Left ventricle myocardium inferior (tissue), 1 donor: ENCODE results near the gene INTS11. TPM values are rescaled to one million over a fixed set of nuclear protein-coding genes. Genes with fewer than 3 reads are reported as not detected.

ENCODE experiments used
- DNase-seq: peaks from one replicate; pipeline ENCODE4 v3.0.0-alpha.2; 2020
- H3K27ac ChIP-seq: fragments of 200-600 bp; replicated peaks from 2 replicates; pipeline ENCODE4 v1.8.0; 2021
- H3K27me3 ChIP-seq: fragments of 200-600 bp; 2 replicates; pipeline ENCODE4 v1.8.0; 2021; ENCODE audit warnings: low read depth
- H3K36me3 ChIP-seq: fragments of 200-600 bp; 2 replicates; pipeline ENCODE4 v1.8.0; 2021
- H3K4me1 ChIP-seq: fragments of 200-600 bp; 2 replicates; pipeline ENCODE4 v1.8.0; 2021
- H3K4me3 ChIP-seq: fragments of 200-600 bp; 2 replicates; pipeline ENCODE4 v1.8.0; 2021; ENCODE audit warnings: mild to moderate bottlenecking, moderate library complexity
- H3K9me3 ChIP-seq: fragments of 200-600 bp; replicated peaks from 2 replicates; pipeline ENCODE4 v1.8.0; 2021
- intact Hi-C: fragments of 100-400 bp; cut with micrococcal nuclease; formaldehyde crosslinking; loops from one replicate; pipeline ENCODE4 v1.11.0; 2022
- total RNA-seq: library from RNA; stranded (reverse); fragmentation: NEBNext Ultra II Directional; extraction: Animal tissue kit (Norgen Biotek cat#: 25700); gene quantifications from one replicate; pipeline ENCODE4 v1.2.1, GENCODE V29; 2021
- TF ChIP-seq, protein P1 (sequence below): fragments of 200-600 bp; IDR thresholded peaks from 2 replicates; pipeline ENCODE4 v1.8.0; 2021; ENCODE audit warnings: antibody characterized with exemption, mild to moderate bottlenecking, borderline replicate concordance
- donor health status: DM: no; HTN: yes; CAD: no; lungs with severe emphysema.

Gene INTS11
- total RNA-seq, 1 donor from 2014 or later, result 70.1 TPM

DNA sequence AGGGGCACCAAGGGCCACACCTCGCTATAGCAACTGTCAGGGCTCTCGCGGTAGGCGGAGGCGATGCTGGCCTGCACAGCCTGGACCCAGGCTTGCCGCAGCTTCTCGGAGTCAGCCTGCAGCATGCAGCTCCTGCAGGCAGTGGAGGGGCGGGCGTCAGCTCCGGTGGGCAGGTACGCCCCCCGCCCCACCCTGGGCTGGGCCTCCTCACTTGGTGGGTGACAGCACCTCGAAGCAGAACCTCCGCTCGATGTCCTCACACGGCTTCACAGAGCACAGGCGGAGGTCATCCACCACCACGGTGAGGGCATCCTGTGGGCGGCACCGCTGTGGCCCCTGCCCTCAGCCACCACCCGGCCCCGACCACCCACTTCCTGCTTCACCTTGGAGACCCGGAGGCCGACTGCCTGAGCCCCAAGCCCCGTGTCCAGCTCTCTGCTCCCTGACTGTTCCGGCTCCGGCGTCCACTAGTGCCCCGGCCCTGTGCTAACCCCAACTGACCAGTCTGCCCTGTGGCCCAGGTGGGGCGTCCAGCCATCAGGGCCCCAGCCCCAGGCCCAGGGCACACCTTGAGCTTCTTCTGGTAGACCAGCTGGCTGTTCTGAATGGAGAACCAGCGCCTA lies 26.5 kb downstream of the INTS11 start:
- intact Hi-C loops, result no loop called here
- TF ChIP-seq, protein P1, sequence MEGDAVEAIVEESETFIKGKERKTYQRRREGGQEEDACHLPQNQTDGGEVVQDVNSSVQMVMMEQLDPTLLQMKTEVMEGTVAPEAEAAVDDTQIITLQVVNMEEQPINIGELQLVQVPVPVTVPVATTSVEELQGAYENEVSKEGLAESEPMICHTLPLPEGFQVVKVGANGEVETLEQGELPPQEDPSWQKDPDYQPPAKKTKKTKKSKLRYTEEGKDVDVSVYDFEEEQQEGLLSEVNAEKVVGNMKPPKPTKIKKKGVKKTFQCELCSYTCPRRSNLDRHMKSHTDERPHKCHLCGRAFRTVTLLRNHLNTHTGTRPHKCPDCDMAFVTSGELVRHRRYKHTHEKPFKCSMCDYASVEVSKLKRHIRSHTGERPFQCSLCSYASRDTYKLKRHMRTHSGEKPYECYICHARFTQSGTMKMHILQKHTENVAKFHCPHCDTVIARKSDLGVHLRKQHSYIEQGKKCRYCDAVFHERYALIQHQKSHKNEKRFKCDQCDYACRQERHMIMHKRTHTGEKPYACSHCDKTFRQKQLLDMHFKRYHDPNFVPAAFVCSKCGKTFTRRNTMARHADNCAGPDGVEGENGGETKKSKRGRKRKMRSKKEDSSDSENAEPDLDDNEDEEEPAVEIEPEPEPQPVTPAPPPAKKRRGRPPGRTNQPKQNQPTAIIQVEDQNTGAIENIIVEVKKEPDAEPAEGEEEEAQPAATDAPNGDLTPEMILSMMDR, result no peak
- no peaks in the 10 kb centered on the region for H3K27me3 ChIP-seq
- no peak overlapping the region for H3K27ac ChIP-seq
- H3K4me1 ChIP-seq, result peaks cover 5% of the 10 kb centered on the region
- peaks cover 41% of the 10 kb centered on the region for H3K36me3 ChIP-seq
- H3K4me3 ChIP-seq, result no peak overlapping the region
- no peak for DNase-seq
- H3K9me3 ChIP-seq, result no peaks in the 10 kb centered on the region

DNA sequence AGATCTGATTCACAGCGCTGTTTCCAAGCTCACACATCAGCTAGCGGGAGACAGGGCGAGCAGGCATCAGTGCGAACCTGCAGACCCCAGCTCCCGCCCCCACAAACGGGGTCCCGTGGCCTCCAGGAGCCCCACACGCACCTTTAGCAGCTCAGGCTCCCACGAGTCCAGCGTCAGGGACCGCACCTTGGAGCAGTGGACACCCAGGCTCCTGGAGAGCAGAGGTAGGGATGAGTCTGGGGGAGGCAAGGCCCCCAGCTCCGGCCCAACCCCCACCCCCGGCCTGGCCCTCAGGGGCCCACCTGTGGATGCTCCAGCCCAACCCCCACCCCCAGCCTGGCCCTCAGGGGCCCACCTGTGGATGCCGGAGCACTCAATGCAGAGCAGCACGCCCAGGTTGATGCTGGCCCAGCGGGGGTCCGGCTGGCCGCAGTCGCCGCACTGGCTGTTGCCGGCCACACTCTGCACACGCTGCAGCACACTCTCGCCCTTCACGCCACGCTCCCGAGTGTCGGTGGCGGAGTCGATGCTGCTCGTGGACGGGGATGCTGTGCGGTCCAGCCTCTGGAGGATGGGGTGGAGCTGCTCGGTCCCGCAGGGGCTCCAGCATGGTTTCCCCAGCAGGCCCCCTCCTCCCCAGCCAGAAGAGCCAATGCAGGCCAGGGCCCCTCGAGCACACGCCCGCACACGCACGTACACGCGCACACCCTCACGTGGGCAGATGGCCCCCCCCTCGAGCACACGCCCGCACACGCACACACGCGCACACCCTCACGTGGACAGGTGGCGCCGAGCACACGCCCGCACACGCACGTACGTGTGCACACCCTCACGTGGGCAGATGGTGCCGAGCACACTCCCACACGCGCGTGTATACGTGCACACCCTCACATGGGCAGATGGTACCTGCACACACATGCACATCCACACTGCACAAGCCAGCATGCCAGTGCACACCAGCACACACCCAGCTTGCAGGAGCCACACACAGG lies 28.1 kb downstream of the INTS11 start:
- Histone ChIP-seq H3K9me3 (no peaks in the 10 kb centered on the region), H3K36me3 (peaks cover 42% of the 10 kb centered on the region), H3K4me1 (peaks cover 11% of the 10 kb centered on the region), H3K27ac (no peak overlapping the region), H3K27me3 (no peaks in the 10 kb centered on the region), H3K4me3 (no peak overlapping the region)
- intact Hi-C loops, result no loop called here
- TF ChIP-seq, protein P1, result no peak
- DNase-seq, result no peak

DNA sequence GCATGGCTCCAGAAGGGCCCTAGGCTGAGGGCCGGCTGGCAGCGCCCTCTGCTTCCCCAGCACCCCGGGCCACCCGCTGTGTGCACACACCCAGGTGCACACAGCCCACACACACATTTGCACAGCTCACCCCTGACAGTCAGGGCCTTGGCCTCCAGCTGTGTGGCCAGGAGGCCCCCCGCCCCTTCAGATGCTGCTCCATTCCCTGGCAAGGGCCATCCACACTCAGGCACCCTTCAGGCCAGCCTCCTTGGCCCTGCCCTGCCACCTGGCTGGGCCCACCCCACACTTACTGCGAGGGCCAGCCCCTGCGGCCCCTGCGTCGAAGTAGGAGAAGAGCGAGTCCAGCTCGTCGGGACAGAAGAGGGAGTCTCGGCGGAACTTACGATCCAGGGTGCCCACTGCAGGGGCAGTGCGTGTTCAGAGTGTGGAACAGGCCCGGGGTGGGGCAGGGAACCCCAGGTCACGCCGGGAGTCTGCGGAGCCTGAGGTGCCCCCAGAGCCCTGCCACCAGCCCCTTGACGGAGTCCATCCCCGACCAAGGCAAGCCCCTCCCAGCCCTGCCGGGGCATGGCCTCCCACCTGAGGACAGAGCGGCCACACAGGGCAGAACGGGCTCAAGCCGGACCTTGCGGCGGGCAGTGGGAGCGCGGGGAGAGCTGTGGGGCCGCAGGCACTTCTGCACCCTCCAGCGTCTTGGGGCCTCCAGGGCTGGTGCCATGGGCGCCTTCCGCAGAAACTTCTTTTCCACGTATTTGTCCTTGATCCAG lies 29.1 kb downstream of the INTS11 start:
- no peak overlapping the region for H3K4me3 ChIP-seq
- intact Hi-C loops, result no loop called here
- no peak for DNase-seq
- no peak overlapping the region for H3K27ac ChIP-seq
- H3K36me3 ChIP-seq, result peaks cover 42% of the 10 kb centered on the region
- TF ChIP-seq, protein P1, result no peak
- no peaks in the 10 kb centered on the region for H3K27me3 ChIP-seq
- H3K9me3 ChIP-seq, result no peaks in the 10 kb centered on the region
- peaks cover 18% of the 10 kb centered on the region for H3K4me1 ChIP-seq

DNA sequence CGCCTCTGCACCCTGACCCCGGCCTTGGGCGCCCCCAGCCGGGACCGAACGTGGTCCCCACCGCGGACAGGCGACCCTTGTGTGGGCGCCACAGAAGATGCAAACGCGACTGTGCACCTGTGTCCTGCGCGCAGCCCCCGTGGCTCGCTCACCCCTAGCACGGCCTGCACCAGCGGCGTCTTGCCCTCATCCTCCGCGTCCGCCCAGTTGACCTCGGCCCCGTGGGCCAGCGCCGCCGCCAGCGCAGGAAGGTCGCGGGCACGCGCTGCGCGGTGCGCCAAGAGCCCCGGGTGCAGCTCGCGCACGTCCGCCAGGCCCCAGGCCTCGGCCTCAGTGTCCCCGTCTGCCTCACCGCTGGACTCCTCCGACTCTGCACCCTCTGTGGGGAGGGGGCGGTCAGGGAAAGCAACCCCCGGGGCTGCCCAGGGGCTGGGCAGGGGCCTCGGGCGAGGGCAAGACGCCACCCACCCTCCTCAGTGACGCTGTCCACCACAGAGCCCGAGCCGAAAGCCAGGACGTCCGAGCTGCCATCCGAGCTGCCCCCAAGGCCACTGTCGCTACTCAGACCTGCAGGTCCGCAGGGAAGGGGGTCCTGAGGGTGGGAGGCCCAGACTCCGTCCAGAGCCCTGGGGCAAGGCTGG lies 30.1 kb downstream of the INTS11 start:
- peaks cover 42% of the 10 kb centered on the region for H3K36me3 ChIP-seq
- intact Hi-C loops, result no loop called here
- no peak for DNase-seq

More for the DNA sequence above, 30.1 kb downstream of the INTS11 start:
- H3K27me3 ChIP-seq, result no peaks in the 10 kb centered on the region
- no peaks in the 10 kb centered on the region for H3K9me3 ChIP-seq
- H3K4me3 ChIP-seq, result no peak overlapping the region
- H3K4me1 ChIP-seq, result peaks cover 18% of the 10 kb centered on the region
- no peak overlapping the region for H3K27ac ChIP-seq
- TF ChIP-seq, protein P1, result no peak
